Tibial nerve (tissue), 4 donors: ENCODE data around the gene ACOT11. TPM values are rescaled to one million over a fixed set of nuclear protein-coding genes. Genes with fewer than 3 reads are reported as not detected.

Source experiments
- DNase-seq, 2 donors: peaks; one replicate each; pipeline ENCODE4 v3.0.0-alpha.2; 2019; ENCODE audit warnings: low spot score in 2 of 2
- H3K27ac ChIP-seq, 4 donors: fragments of 200-600 bp; sonication (generic) in 3 of 4; one replicate each; pipeline ENCODE4 v1.5.1; 2017 to 2019; ENCODE audit warnings: mild to moderate bottlenecking in 1 of 4
- H3K27me3 ChIP-seq, 2 donors: fragments of 200-600 bp; sonication (generic) in 1 of 2; one replicate each; pipeline versions ENCODE4 v1.5.1 to v1.6.0; 2017 to 2019
- H3K36me3 ChIP-seq, 3 donors: fragments of 200-600 bp; sonication (generic); one replicate each; pipeline ENCODE4 v1.5.1; 2018 to 2019
- H3K4me1 ChIP-seq, 4 donors: fragments of 200-600 bp; sonication (generic) in 3 of 4; one replicate each; pipeline ENCODE4 v1.5.1; 2017 to 2019
- H3K4me3 ChIP-seq, 4 donors: fragments of 200-600 bp; sonication (generic) in 3 of 4; one replicate each; pipeline ENCODE4 v1.5.1; 2017 to 2019; ENCODE audit warnings: mild to moderate bottlenecking in 1 of 4, moderate library complexity in 1 of 4
- H3K9me3 ChIP-seq, 4 donors: fragments of 200-600 bp; sonication (generic) in 3 of 4; one replicate each; pipeline ENCODE4 v1.5.1; 2017 to 2019
- CTCF ChIP-seq, 5 experiments: fragments of 200-600 bp in 3 of 5; fragments of 450-650 bp in 2 of 5; sonication (generic) in 3 of 5; IDR thresholded peaks; one replicate each; pipeline ENCODE4 v1.5.1; 2016 to 2019; ENCODE audit warnings: antibody characterized with exemption in 5 of 5, mild to moderate bottlenecking in 3 of 5, moderate library complexity in 2 of 5
- EP300 ChIP-seq, 2 donors: sonication (generic); formaldehyde crosslinking; IDR thresholded peaks; one replicate each; pipeline ENCODE4 v1.6.1; 2017; ENCODE audit warnings: antibody characterized with exemption in 2 of 2, mild to moderate bottlenecking in 1 of 2
- POLR2A ChIP-seq, 2 donors: fragments of 450-650 bp; IDR thresholded peaks; one replicate each; pipeline ENCODE4 v1.6.1; 2017; ENCODE audit warnings: antibody characterized with exemption in 2 of 2, mild to moderate bottlenecking in 2 of 2, moderate library complexity in 2 of 2
- WGBS, 2 donors: methylation state at CpG; one replicate each; pipeline ENCODE4 v1.1.5; 2018; 5-methylcytosine and 5-hydroxymethylcytosine counted together
- total RNA-seq, 4 donors: library from RNA; depleted of rRNA; stranded (reverse); fragments of >200 nt; gene quantifications; one replicate each; pipeline ENCODE4 v1.1.0, GENCODE V29; 2016

The ACOT11 gene
- total RNA-seq, 4 donors from 2014 or later = 7.5 to 13.8 (median 10.2) TPM

- H3K9me3 ChIP-seq = no peaks in the 10 kb centered on the region
- no peak for DNase-seq
- H3K27me3 ChIP-seq = no peaks in the 10 kb centered on the region
- H3K4me1 ChIP-seq = no peaks in the 10 kb centered on the region
- H3K36me3 ChIP-seq = peaks cover 0 to 44% (median 0%) of the 10 kb centered on the region in 3 donors
- no peak overlapping the region for H3K4me3 ChIP-seq
- TF ChIP-seq CTCF (IDR thresholded peaks at IDR 0.05) (no peak), EP300 (IDR thresholded peaks at IDR 0.05) (no peak), POLR2A (IDR thresholded peaks at IDR 0.05) (no peak)
- WGBS, 2 donors = 87 to 93% methylated on average over 3 of the region's 3 CpGs
- H3K27ac ChIP-seq = no peak overlapping the region
Measured at GRCh38 chr1:54595956-54596498, 48.0 kb downstream of the ACOT11 start.

- no peak for DNase-seq
- Histone ChIP-seq H3K4me3 (no peak overlapping the region), H3K36me3 (peaks cover 0 to 49% (median 0%) of the 10 kb centered on the region in 3 donors), H3K9me3 (no peaks in the 10 kb centered on the region), H3K27me3 (no peaks in the 10 kb centered on the region), H3K4me1 (no peaks in the 10 kb centered on the region), H3K27ac (no peak overlapping the region)
- TF ChIP-seq POLR2A (IDR thresholded peaks at IDR 0.05) = no peak
- no peak for TF ChIP-seq CTCF (IDR thresholded peaks at IDR 0.05)
- no peak for TF ChIP-seq EP300 (IDR thresholded peaks at IDR 0.05)
- WGBS, 2 donors = 81 to 85% methylated on average over 3 of the region's 3 CpGs
Measured at GRCh38 chr1:54596756-54597155, 48.7 kb downstream of the ACOT11 start.

GRCh38 chr1:54597455-54598030 lies 49.5 kb downstream of the ACOT11 start:
- no peak for TF ChIP-seq CTCF (IDR thresholded peaks at IDR 0.05)
- no peak for TF ChIP-seq POLR2A (IDR thresholded peaks at IDR 0.05)
- no peak for TF ChIP-seq EP300 (IDR thresholded peaks at IDR 0.05)
- Histone ChIP-seq H3K27me3 (no peaks in the 10 kb centered on the region), H3K9me3 (no peaks in the 10 kb centered on the region), H3K4me1 (no peaks in the 10 kb centered on the region), H3K36me3 (peaks cover 0 to 52% (median 0%) of the 10 kb centered on the region in 3 donors), H3K4me3 (no peak overlapping the region), H3K27ac (no peak overlapping the region)
- no peak for DNase-seq
- WGBS, 2 donors = 59 to 63% methylated on average over 3 of the region's 3 CpGs

- H3K27me3 ChIP-seq = no peaks in the 10 kb centered on the region
- no peaks in the 10 kb centered on the region for H3K4me1 ChIP-seq
- TF ChIP-seq CTCF (IDR thresholded peaks at IDR 0.05) = no peak
- no peak for TF ChIP-seq POLR2A (IDR thresholded peaks at IDR 0.05)
- TF ChIP-seq EP300 (IDR thresholded peaks at IDR 0.05) = no peak
- H3K36me3 ChIP-seq = peaks cover 0 to 53% (median 0%) of the 10 kb centered on the region in 3 donors
- DNase-seq = no peak
- WGBS, 2 donors = 80 to 85% methylated on average over 13 of the region's 13 CpGs
- H3K27ac ChIP-seq = no peak overlapping the region
- no peaks in the 10 kb centered on the region for H3K9me3 ChIP-seq
- H3K4me3 ChIP-seq = no peak overlapping the region
Measured at GRCh38 chr1:54599211-54599823, 51.3 kb downstream of the ACOT11 start.
